HepG2 (cell line): Measurements from ENCODE around the gene COL9A3. TPM values are rescaled to one million over a fixed set of nuclear protein-coding genes. Genes with fewer than 3 reads are reported as not detected.

Experiments
- ATAC-seq: fragments of 200-7000 bp; cut with Tn5 transposase; 3 replicates; pipeline ENCODE4 v1.9.1; 2020; ENCODE audit warnings: mild to moderate bottlenecking, moderate library complexity
- BruUV-seq: library from RNA; stranded (reverse); fragments of 400-500 nt; replicated peaks from 2 replicates; lab custom pipeline; 2021; lab: Mats Ljungman, UMichigan
- CTCF ChIA-PET: fragments of 300-600 bp; formaldehyde crosslinking; extraction: SDS; loops from one replicate; lab custom pipeline; 2021; ENCODE audit warnings: low total read pairs, inconsistent platforms, low intra/inter-chr PET ratio; lab: Yijun Ruan, JAX
- POLR2A ChIA-PET: fragments of 350-600 bp; sonication (Branson Sonifier 250); formaldehyde crosslinking; loops from one replicate; lab custom pipeline; 2020; ENCODE audit warnings: antibody characterized with exemption, inconsistent platforms; lab: Yijun Ruan, JAX
- DNase-seq: peaks from one replicate; pipeline ENCODE4 v3.0.0-alpha.2; 2015; ENCODE audit warnings: low spot score
- FAIRE-seq: peaks from 3 replicates; lab custom pipeline; 2011; peaks lifted over from hg19 to GRCh38; lab: Jason Lieb, UNC
- H2AFZ ChIP-seq: one replicate; pipeline ENCODE4 v1.6.1; 2011; ENCODE audit warnings: low read length, inconsistent platforms
- H3K27ac ChIP-seq: fragments of 300-600 bp; 3 replicates; pipeline ENCODE4 v1.8.0; 2011; ENCODE audit warnings: mixed run types, mild to moderate bottlenecking, mixed read lengths, low read length, inconsistent platforms; ENCODE audit not compliant: insufficient read depth; ENCODE audit errors: extremely low read length
- H3K27me3 ChIP-seq, 2 experiments: fragments of 200-600 bp in 1 of 2; 2 replicates in 1 of 2; 3 replicates in 1 of 2; pipeline versions ENCODE4 v1.6.0 to v1.8.0; 2011; ENCODE audit warnings: low read length in 2 of 2, mild to moderate bottlenecking in 2 of 2, moderate library complexity in 2 of 2, inconsistent platforms in 1 of 2; ENCODE audit not compliant: insufficient read depth in 2 of 2, control insufficient read depth in 1 of 2
- H3K36me3 ChIP-seq, 2 experiments: fragments of 200-600 bp in 1 of 2; replicated peaks in 1 of 2; 2 replicates in 1 of 2; 3 replicates in 1 of 2; pipeline versions ENCODE4 v1.5.1 to v1.8.0; 2011; ENCODE audit warnings: low read length in 2 of 2, inconsistent platforms in 1 of 2; ENCODE audit not compliant: insufficient read depth in 2 of 2, control insufficient read depth in 1 of 2
- H3K4me1 ChIP-seq: 2 replicates; pipeline ENCODE4 v1.5.1; 2012; ENCODE audit warnings: low read length, inconsistent platforms; ENCODE audit not compliant: insufficient read depth
- H3K4me2 ChIP-seq: 2 replicates; pipeline ENCODE4 v1.6.0; 2011; ENCODE audit warnings: low read depth, low read length, inconsistent platforms
- H3K4me3 ChIP-seq, 3 experiments: fragments of 200-600 bp in 1 of 3; sonication (generic), shearing (Covaris generic) in 1 of 3; replicated peaks in 1 of 3; 2 replicates each; pipeline ENCODE4 v1.5.1; 2011 to 2016; ENCODE audit warnings: low read length in 3 of 3, inconsistent platforms in 2 of 3, low read depth in 2 of 3, mild to moderate bottlenecking in 2 of 3, control low read depth in 1 of 3, mixed read lengths in 1 of 3; ENCODE audit not compliant: insufficient read depth in 1 of 3
- H3K79me2 ChIP-seq: one replicate; pipeline ENCODE4 v1.6.1; 2011; ENCODE audit warnings: low read length, inconsistent platforms; ENCODE audit not compliant: insufficient read depth
- H3K9ac ChIP-seq: 2 replicates; pipeline ENCODE4 v1.6.0; 2011; ENCODE audit warnings: mild to moderate bottlenecking, low read depth, low read length, inconsistent platforms; ENCODE audit not compliant: insufficient read depth
- H3K9me3 ChIP-seq: 2 replicates; pipeline ENCODE4 v1.5.1; 2012; ENCODE audit warnings: mild to moderate bottlenecking, low read length
- H4K20me1 ChIP-seq: 2 replicates; pipeline ENCODE4 v1.6.0; 2011; ENCODE audit warnings: inconsistent platforms, mild to moderate bottlenecking, low read length, moderate library complexity; ENCODE audit not compliant: insufficient read depth
- AKAP8 ChIP-seq: sonication (generic); formaldehyde crosslinking; IDR thresholded peaks from 2 replicates; pipeline ENCODE4 v1.5.1; 2020; ENCODE audit warnings: mild to moderate bottlenecking, missing genetic modification reagents
- ATF4 ChIP-seq, 2 experiments: fragments of 450-650 bp in 1 of 2; sonication (generic) in 1 of 2; formaldehyde crosslinking; IDR thresholded peaks; 2 replicates each; pipeline versions ENCODE4 v1.5.0 to v1.8.0; 2020 to 2022; ENCODE audit warnings: mild to moderate bottlenecking in 1 of 2, missing genetic modification reagents in 1 of 2
- GFI1 ChIP-seq: sonication (generic); formaldehyde crosslinking; IDR thresholded peaks from 2 replicates; pipeline ENCODE4 v1.5.0; 2020; ENCODE audit warnings: missing genetic modification reagents, mild to moderate bottlenecking, borderline replicate concordance
- HBP1 ChIP-seq: IDR thresholded peaks from 2 replicates; pipeline ENCODE4 v1.6.1; 2016; ENCODE audit warnings: low read depth, control low read depth
- MAF1 ChIP-seq: sonication (generic); formaldehyde crosslinking; IDR thresholded peaks from 2 replicates; pipeline ENCODE4 v1.5.0; 2020; ENCODE audit warnings: missing genetic modification reagents, borderline replicate concordance
- PBX3 ChIP-seq: sonication (generic); formaldehyde crosslinking; IDR thresholded peaks from 2 replicates; pipeline ENCODE4 v1.8.1; 2023; ENCODE audit warnings: missing genetic modification reagents, inconsistent platforms, borderline replicate concordance
- ZFP82 ChIP-seq: sonication (generic); formaldehyde crosslinking; IDR thresholded peaks from 2 replicates; pipeline ENCODE4 v1.5.1; 2020; ENCODE audit warnings: mild to moderate bottlenecking, missing genetic modification reagents, borderline replicate concordance
- ZNF317 ChIP-seq: sonication (generic); formaldehyde crosslinking; IDR thresholded peaks from 2 replicates; pipeline ENCODE4 v1.5.0; 2020; ENCODE audit warnings: mild to moderate bottlenecking, missing genetic modification reagents
- ZNF512 ChIP-seq: sonication (generic); formaldehyde crosslinking; IDR thresholded peaks from 2 replicates; pipeline ENCODE4 v1.4.0; 2020; ENCODE audit warnings: mild to moderate bottlenecking, missing genetic modification reagents
- ZNF773 ChIP-seq: sonication (generic); formaldehyde crosslinking; IDR thresholded peaks from 2 replicates; pipeline ENCODE4 v1.4.0; 2020; ENCODE audit warnings: missing genetic modification reagents, borderline replicate concordance
- WGBS: methylation state at CpG from one replicate; pipeline ENCODE4 v1.1.6; 2017; ENCODE audit warnings: low lambda C conversion rate; 5-methylcytosine and 5-hydroxymethylcytosine counted together
- in situ Hi-C: cut with HindIII; loops from 2 replicates; pipeline ENCODE4 v1.10.0; 2017; ENCODE audit warnings: low pct_unique_long_range_greater_than_20kb; ENCODE audit not compliant: extremely low pct_ligation_motif_present
- intact Hi-C: fragments of 100-400 bp; cut with micrococcal nuclease; formaldehyde crosslinking; loops from one replicate; pipeline ENCODE4 v1.10.0; 2022; ENCODE audit not compliant: unreplicated experiment
- polyA plus RNA-seq, 8 experiments: library from polyadenylated mRNA; depleted of rRNA in 3 of 8; stranded (reverse) in 7 of 8; unstranded in 1 of 8; fragments of >200 nt; fragmentation: Illumina TruSeq in 4 of 8; extraction: Trizol in 4 of 8; gene quantifications; 2 replicates each; pipeline versions ENCODE4 v1.2.1 to v1.2.3, GENCODE V29; 2011 to 2016; ENCODE audit warnings: low read depth in 4 of 8, missing spikeins in 1 of 8, mixed read lengths in 1 of 8; ENCODE audit not compliant: insufficient read depth in 1 of 8
- total RNA-seq, 5 experiments: library from RNA; depleted of rRNA; stranded (reverse); fragments of >200 nt; fragmentation: Illumina TruSeq; extraction: Trizol; gene quantifications; 2 replicates each; pipeline ENCODE4 v1.2.3, GENCODE V29; 2016; ENCODE audit warnings: low read depth in 1 of 5
- TF ChIP-seq, protein P1 (sequence below): sonication (generic); formaldehyde crosslinking; IDR thresholded peaks from 2 replicates; pipeline ENCODE4 v1.9.0; 2021; ENCODE audit warnings: missing genetic modification reagents, mild to moderate bottlenecking, borderline replicate concordance

Gene COL9A3
- total and polyA plus RNA-seq, 2 of the 13 experiments (the other 11 are each of a cell fraction or from before 2014, with no cell fraction given), result 155 to 204 TPM

- 0 out of 4 replicates have a peak, but pooled peaks of 1 of the 2 experiments have one; percentile 7 for TF ChIP-seq ATF4 (CRISPR knock-in tag; IDR thresholded peaks at IDR 0.05)
- peak; percentile 92; the same call in 1 of the 2 replicates for TF ChIP-seq ZNF773 (CRISPR knock-in tag)
- TF ChIP-seq MAF1, result 0 out of 2 replicates have a peak, but pooled peaks have one; percentile 29
- TF ChIP-seq ZNF512 (CRISPR knock-in tag), result peak; percentile 78; the same call in 1 of the 2 replicates
- TF ChIP-seq, protein P1, sequence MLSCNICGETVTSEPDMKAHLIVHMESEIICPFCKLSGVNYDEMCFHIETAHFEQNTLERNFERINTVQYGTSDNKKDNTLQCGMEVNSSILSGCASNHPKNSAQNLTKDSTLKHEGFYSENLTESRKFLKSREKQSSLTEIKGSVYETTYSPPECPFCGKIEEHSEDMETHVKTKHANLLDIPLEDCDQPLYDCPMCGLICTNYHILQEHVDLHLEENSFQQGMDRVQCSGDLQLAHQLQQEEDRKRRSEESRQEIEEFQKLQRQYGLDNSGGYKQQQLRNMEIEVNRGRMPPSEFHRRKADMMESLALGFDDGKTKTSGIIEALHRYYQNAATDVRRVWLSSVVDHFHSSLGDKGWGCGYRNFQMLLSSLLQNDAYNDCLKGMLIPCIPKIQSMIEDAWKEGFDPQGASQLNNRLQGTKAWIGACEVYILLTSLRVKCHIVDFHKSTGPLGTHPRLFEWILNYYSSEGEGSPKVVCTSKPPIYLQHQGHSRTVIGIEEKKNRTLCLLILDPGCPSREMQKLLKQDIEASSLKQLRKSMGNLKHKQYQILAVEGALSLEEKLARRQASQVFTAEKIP, result no peak
Observed at GRCh38 chr20:62861726-62862336, 45.0 kb downstream of the COL9A3 start, which contains the start of gene TCFL5 (continued).

DNA sequence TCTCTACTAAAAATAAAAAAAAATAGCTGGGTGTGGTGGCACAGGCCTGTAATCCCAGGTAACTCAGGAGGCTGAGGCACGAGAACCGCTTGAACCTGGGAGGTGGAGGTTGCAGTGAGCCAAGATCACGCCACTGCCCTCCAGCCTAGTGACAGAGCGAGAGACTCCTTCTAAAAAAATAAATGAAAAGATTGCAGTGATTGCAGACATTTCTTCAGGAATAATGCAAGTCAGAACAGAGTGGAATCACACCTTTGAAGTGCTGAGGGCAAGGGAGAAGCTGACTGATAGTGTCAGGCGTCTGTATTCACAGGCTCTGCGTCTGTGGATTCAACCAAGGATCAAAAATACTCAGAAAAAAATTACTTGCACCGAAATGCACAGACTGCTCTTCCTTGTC lies 47.4 kb downstream of the COL9A3 start:
- no peak overlapping the region for H3K4me2 ChIP-seq
- H2AFZ ChIP-seq, result no peak overlapping the region
- no TSS peak for BruUV-seq
- POLR2A ChIA-PET, result interaction anchor here (0.9 to 1.5 kb wide), 2 partner anchors 11 to 45 kb away, joined by 3 to 5 read pairs; no protein-coding TSS in a partner anchor
- no peak overlapping the region for H3K4me3 ChIP-seq
- DNase-seq (no peak), FAIRE-seq (no peak), ATAC-seq (no peak)
- H3K9ac ChIP-seq, result no peak overlapping the region
- no peaks in the 10 kb centered on the region for H3K9me3 ChIP-seq
- intact Hi-C loops, result loop anchor here (5.0 kb wide), 1 partner anchor 42 kb away; no protein-coding TSS in a partner anchor
- H3K36me3 ChIP-seq, result no peaks in the 10 kb centered on the region; a peak in 2 of 5 replicates
- CTCF ChIA-PET, result no interaction called here
- in situ Hi-C loops, result no loop called here
- H3K79me2 ChIP-seq, result peaks cover 10% of the 10 kb centered on the region
- peaks cover 37% of the 10 kb centered on the region for H3K4me1 ChIP-seq
- WGBS, result 69% methylated on average over 7 of the region's 7 CpGs
- TF ChIP-seq GFI1 (CRISPR knock-in tag) (no peak), ZNF317 (peak; percentile 86; the same call in 1 of the 2 replicates), PBX3 (no peak), ZFP82 (CRISPR knock-in tag) (no peak), AKAP8 (CRISPR knock-in tag) (no peak), HBP1 (CRISPR knock-in tag) (no peak)
- H3K27ac ChIP-seq, result no peak overlapping the region
- H3K27me3 ChIP-seq, result peaks cover 0 to 15% of the 10 kb centered on the region in 2 experiments; a peak in 2 of 5 replicates
- H4K20me1 ChIP-seq, result no peaks in the 10 kb centered on the region; the same call in 1 of the 2 replicates
